Ovary (tissue), 9 donors: ENCODE measurements around the gene PTPRN2. TPM values are rescaled to one million over a fixed set of nuclear protein-coding genes. Genes with fewer than 3 reads are reported as not detected.
"Not testable (repeated sequence)": the region's sequence is repeated elsewhere in the genome, so short reads cannot be mapped to it uniquely, and the experiment has no call there.

ENCODE experiments used
- DNase-seq, 5 donors: peaks; one replicate each; pipeline ENCODE4 v3.0.0-alpha.2; 2019 to 2020
- H3K27ac ChIP-seq, 2 donors: fragments of 200-600 bp; one replicate each; pipeline versions ENCODE4 v1.5.1 to v1.8.0; 2019 to 2022
- H3K27me3 ChIP-seq: fragments of 200-600 bp; one replicate; pipeline ENCODE4 v1.8.0; 2022
- H3K36me3 ChIP-seq: fragments of 200-600 bp; sonication (generic); one replicate; pipeline ENCODE4 v1.5.1; 2019
- H3K4me1 ChIP-seq: one replicate; pipeline ENCODE4 v1.8.1; 2013; ENCODE audit warnings: mild to moderate bottlenecking, moderate library complexity; ENCODE audit not compliant: insufficient read depth
- H3K4me3 ChIP-seq: fragments of 200-600 bp; sonication (generic); one replicate; pipeline ENCODE4 v1.5.1; 2017
- H3K9me3 ChIP-seq, 2 donors: fragments of 200-600 bp in 1 of 2; sonication (generic) in 1 of 2; one replicate each; pipeline versions ENCODE4 v1.5.1 to v1.8.1; 2013 to 2019; ENCODE audit warnings: mild to moderate bottlenecking in 1 of 2, moderate library complexity in 1 of 2
- CTCF ChIP-seq, 3 donors: fragments of 450-650 bp in 2 of 3; fragments of 200-600 bp in 1 of 3; IDR thresholded peaks; one replicate each; pipeline versions ENCODE4 v1.5.1 to v1.8.0; 2016 to 2022; ENCODE audit warnings: antibody characterized with exemption in 3 of 3, mild to moderate bottlenecking in 1 of 3
- EP300 ChIP-seq: sonication (generic); formaldehyde crosslinking; IDR thresholded peaks from one replicate; pipeline ENCODE4 v1.6.1; 2017; ENCODE audit warnings: antibody characterized with exemption
- POLR2A ChIP-seq: fragments of 450-650 bp; IDR thresholded peaks from one replicate; pipeline ENCODE4 v1.6.1; 2017; ENCODE audit warnings: antibody characterized with exemption, mild to moderate bottlenecking, moderate library complexity
- WGBS, 3 donors: extraction: QIAGEN DNeasy Blood & Tissue Kit in 1 of 3; methylation state at CpG; one replicate each; pipeline versions ENCODE4 v1.1.5 to v1.1.7; 2013 to 2017; 5-methylcytosine and 5-hydroxymethylcytosine counted together
- intact Hi-C, 4 donors: fragments of 100-400 bp; cut with DNase I; formaldehyde crosslinking; loops; one replicate each; pipeline versions ENCODE4 v1.11.0 to v1.15.1; 2022 to 2023
- polyA plus RNA-seq, 2 donors: library from polyadenylated mRNA; stranded (reverse); fragments of 200-250 nt in 1 of 2; fragments of 350-450 nt in 1 of 2; fragmentation: Illumina TruSeq in 1 of 2; extraction: RNeasy Lipid Tissue Mini Kit (QIAGEN cat#74804) in 1 of 2; gene quantifications; one replicate each; pipeline ENCODE4 v1.2.3, GENCODE V29; 2013 to 2014
- total RNA-seq, 7 donors: library from RNA; depleted of rRNA in 2 of 7; stranded (reverse); fragments of >200 nt in 2 of 7; fragmentation: NEBNext Ultra II Directional in 3 of 7; extraction: Animal tissue kit (Norgen Biotek cat#: 25700) in 3 of 7; gene quantifications; one replicate each; pipeline versions ENCODE4 v1.1.0 to v1.2.4, GENCODE V29; 2016 to 2023
- donor health status: DM: no; HTN: no; CAD: no; lungs with moderate emphysema.
- donor health status: DM: no; HTN: no; CAD: no.
- donor health status: Bipolar disorder and iron deficiency.
- donor health status: DM: yes; HTN: yes; CAD: no.
- donor health status: DM: no; HTN: no; CAD: no.
- donor health status: DM: yes; HTN: yes; CAD: no.

The PTPRN2 gene
- total and polyA plus RNA-seq, 9 donors: 3.5 to 11.1 (median 5.9) TPM

GRCh38 chr7:157734676-157735640, 852.7 kb downstream of the PTPRN2 start:
- TF ChIP-seq EP300 (no peak), CTCF (IDR thresholded peaks at IDR 0.05) (no peak), POLR2A (no peak)
- Histone ChIP-seq H3K27ac (no peak overlapping the region), H3K36me3 (no peaks in the 10 kb centered on the region), H3K4me3 (no peak overlapping the region), H3K4me1 (no peaks in the 10 kb centered on the region), H3K27me3 (no peaks in the 10 kb centered on the region), H3K9me3 (no peaks in the 10 kb centered on the region)
- WGBS, 3 donors: 73 to 87% (median 73%) methylated on average over 28 of the region's 28 CpGs
- DNase-seq: no peak
- intact Hi-C loops: no loop called here

GRCh38 chr7:157733760-157734395, 853.7 kb downstream of the PTPRN2 start:
- intact Hi-C loops, H3K36me3 ChIP-seq, DNase-seq, H3K9me3 ChIP-seq, H3K4me3 ChIP-seq, H3K27ac ChIP-seq, H3K4me1 ChIP-seq, H3K27me3 ChIP-seq: not testable (repeated sequence)
- WGBS, 3 donors: 81 to 95% (median 92%) methylated on average over 14 to 33 of the region's 33 CpGs

DNA sequence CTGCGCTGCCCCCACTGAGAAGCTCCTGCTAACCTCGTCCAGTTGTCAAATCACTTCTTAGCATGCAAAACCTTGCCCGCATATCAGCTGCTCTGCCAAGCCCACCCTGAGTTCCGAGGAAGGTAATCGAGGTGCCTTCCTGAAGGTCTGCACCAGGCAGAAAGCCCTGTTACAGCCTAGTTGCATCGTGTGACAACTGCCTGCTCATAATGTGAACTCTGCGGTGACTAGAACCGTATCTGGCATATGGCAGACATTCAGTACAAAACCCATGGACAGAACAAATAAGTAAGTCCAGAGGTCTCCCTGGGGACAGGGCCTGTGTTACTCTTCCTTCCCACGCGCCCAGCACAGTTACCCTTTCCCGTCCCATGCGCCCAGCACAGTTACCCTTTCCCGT, 856.5 kb downstream of the PTPRN2 start:
- no peaks in the 10 kb centered on the region for H3K36me3 ChIP-seq
- no peak for DNase-seq
- 64 to 78% (median 66%) methylated on average over 13 of the region's 13 CpGs for WGBS, 3 donors
- no peak overlapping the region for H3K27ac ChIP-seq
- no peaks in the 10 kb centered on the region for H3K9me3 ChIP-seq
- H3K4me3 ChIP-seq: no peak overlapping the region
- intact Hi-C loops: no loop called here
- no peaks in the 10 kb centered on the region for H3K4me1 ChIP-seq
- TF ChIP-seq CTCF (IDR thresholded peaks at IDR 0.05): no peak
- no peak for TF ChIP-seq EP300
- no peaks in the 10 kb centered on the region for H3K27me3 ChIP-seq

- H3K27ac ChIP-seq: no peak overlapping the region
- H3K27me3 ChIP-seq: no peaks in the 10 kb centered on the region
- 74 to 85% (median 79%) methylated on average over 15 of the region's 15 CpGs for WGBS, 3 donors
- H3K4me3 ChIP-seq: no peak overlapping the region
- no peaks in the 10 kb centered on the region for H3K36me3 ChIP-seq
- H3K4me1 ChIP-seq: no peaks in the 10 kb centered on the region
- no peaks in the 10 kb centered on the region for H3K9me3 ChIP-seq
- no peak for TF ChIP-seq CTCF (IDR thresholded peaks at IDR 0.05)
- no peak for TF ChIP-seq EP300
- no peak for TF ChIP-seq POLR2A
- DNase-seq: no peak
- intact Hi-C loops: no loop called here
Measured at GRCh38 chr7:157730614-157731013, 857.0 kb downstream of the PTPRN2 start.

DNA sequence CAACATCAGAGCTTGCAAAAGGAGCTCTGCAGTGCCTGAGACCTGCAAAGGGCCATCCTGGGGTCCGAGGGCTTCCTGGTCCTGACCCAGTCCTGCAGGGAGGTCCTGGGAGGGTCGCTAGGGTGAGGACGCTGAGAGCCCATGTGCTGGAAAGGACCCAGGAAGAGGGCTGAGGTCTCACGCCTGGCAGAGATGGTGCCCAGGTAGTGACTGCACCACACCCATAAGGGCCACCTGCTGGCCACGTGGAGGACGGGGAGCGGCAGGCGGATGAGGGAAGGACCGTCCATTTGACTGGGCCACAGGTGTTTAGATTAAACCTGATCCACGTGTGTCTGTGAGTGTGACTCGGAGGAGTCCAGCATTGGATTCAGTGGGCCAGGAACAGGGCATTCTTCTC, 858.1 kb downstream of the PTPRN2 start:
- Histone ChIP-seq H3K9me3 (no peaks in the 10 kb centered on the region), H3K4me1 (no peaks in the 10 kb centered on the region), H3K27ac (no peak overlapping the region), H3K27me3 (no peaks in the 10 kb centered on the region), H3K36me3 (no peaks in the 10 kb centered on the region), H3K4me3 (no peak overlapping the region)
- 74 to 78% (median 75%) methylated on average over 11 of the region's 11 CpGs for WGBS, 3 donors
- no peak for DNase-seq
- intact Hi-C loops: no loop called here
- no peak for TF ChIP-seq EP300
- no peak for TF ChIP-seq CTCF (IDR thresholded peaks at IDR 0.05)
- TF ChIP-seq POLR2A: no peak
